NCI-H2196 (cell line): ENCODE results near the gene RXRA.

Experiments used
- DNase-seq: peaks from one replicate; lab custom pipeline; 2025; ENCODE audit not compliant: unreplicated experiment; lab: John Stamatoyannopoulos, UW

Gene RXRA

DNA sequence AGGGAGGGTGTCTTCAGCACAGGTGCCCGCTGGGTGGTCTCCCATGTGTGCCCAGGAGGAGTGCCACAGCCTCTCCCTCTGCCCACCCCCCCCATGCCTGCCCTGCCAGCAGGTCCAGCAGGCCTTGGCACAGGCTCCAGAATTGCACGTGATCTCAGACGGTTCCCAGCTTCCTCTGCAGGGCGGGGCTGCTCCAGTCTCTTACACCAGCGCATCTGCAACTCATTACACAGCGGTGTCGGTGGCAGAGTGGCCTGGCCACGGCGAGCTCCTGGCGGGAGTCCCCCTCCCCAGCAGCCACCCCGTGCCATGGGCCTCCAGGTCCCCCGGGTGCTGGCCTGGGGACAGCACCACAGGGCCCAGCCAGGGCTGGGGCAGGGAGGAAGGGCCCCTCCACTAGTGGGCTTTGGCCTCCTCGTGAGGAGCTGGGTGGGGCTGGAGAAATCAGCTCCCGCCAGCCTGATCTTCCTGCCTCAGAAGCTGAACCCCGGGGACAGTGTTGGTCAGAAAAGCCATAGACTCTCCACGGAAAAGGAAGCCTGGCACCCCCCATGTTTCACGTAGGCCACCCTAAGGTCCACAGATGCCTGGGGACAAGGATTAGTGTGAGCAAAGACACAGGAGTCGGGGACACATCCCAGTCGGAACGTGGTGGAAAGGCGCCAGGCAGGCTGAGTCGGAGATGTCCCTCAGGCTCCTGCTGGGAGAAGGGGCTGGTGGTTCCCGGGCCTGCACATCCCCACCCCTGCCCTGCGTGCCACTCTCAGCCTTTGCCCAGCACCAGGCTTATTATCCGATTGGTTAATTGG, 40.2 kb downstream of the RXRA start:
- DNase-seq = peak; percentile 87

DNA sequence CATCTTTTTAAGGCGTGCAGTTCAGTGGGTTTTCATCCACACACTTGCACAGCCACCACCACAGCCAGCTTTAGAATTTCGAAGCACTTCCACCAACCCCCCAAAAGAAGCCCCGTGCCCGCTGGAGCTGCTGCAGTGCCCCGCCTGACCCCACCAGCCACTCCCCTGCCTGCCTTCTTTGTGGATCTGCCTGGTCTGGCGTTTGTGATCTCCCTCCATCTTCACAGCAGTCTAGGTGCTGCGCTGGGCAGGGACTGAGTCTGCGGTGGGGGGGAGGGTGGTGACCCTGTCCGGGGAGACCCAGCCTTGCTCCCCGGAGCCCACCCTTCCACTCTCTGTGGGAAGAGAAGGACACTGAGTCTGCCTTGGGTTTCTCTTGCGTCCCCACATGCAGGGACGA, 40.8 kb downstream of the RXRA start:
- no peak for DNase-seq

DNA sequence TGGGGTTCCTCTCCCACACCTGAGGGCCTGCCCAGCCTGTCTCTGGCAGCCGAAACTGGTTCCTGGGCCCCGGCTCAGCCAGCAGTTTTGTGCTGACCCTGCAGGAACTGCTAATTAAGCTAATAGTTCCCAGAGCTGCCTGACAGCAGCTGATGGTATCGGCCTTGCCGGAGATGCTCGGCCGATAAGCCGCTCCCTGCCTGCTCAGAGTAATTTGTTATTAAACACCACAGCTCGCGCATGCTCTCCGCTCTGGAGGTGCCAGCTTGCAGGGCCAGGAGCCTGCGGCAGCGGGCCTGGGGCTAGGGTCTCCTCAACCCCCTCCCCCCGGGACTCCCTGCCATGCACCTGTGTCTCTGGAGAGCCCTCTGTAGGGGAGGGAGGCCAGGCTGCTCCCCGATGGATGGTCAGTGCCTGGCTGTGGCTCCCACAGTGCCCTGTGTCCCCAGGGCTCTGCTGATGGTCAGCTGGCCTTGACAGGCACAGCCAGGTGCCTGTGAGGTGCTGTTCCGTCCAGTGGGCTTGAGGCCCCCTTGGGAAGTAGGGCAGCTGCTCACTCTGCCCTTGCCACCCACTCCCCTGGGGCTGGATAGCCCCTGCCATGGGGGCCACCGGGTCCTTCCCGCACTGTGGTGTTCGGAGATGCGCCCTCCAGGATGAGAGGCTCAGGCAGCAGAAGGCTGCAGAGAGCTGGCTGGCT, 41.7 kb downstream of the RXRA start:
- DNase-seq = no peak

DNA sequence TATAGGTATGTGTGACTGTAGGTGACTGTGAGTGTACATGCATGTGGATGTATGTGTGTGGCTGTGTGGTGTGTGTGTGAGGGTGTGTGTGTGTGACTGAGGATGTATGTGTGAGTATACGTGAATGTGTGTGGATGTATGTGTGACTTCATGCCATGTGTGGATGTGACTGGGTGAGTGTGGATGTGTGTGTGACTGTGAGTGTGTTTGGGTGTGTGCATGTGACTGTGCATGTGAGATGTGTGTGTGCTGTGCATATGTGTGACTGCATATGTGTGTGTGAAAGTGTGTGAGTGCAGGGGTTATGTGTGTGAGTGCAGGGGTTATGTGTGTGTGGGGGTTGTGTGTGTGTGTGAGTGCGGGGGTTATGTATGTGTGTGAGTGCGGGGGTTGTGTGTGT, 42.3 kb downstream of the RXRA start:
- no peak for DNase-seq

DNA sequence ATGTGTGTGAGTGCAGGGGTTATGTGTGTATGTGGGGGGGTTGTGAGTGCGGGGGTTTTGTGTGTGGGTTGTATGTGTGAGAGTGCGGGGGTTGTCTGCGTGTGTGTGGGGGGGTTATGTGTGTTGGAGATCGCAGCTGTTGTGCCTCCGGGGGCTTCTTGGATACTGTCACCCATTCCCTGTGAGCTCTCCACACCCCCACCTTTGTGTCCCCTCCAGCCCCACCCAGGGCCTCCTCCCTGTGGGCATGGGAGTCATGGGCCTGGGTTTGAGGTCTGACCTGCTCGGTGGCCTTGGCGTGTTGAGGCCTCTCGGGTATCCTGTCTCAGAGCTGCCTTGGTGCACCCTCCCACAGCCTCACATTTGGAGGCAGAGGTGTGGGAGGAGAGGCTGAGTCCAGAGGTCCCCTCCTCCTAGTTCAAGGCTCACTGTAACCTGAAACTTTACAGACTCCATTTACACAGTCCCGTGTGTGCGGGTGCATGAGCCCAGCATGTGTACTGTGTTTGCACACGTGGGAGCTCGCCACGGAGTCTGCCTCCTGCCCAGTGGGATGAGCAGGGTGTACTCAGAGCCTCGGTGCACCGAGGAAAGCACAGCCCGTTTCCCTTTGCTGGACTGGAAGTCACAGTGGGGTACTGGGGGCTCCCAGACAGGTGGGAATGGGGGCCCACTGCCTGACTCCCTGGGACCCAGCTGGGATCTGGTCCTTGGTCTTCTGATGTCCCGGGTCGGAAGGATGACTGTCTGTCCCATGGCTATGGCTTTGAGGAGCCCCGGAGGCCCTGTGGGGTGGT, 43.4 kb downstream of the RXRA start:
- no peak for DNase-seq

DNA sequence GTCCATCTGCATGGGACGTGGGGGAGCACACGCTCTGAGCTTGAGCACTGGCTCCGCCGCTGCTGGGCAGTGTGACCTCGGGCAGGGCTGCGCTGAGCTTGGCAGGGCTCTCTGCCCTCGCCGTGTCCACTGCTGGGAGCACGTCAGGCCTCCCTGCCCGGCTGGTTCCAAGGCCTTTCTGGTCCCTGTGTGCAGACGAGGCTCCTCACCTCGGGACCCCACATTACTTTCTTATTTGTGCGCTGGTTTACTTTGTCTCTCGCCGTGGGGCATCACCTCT, 43.9 kb downstream of the RXRA start:
- DNase-seq = no peak

DNA sequence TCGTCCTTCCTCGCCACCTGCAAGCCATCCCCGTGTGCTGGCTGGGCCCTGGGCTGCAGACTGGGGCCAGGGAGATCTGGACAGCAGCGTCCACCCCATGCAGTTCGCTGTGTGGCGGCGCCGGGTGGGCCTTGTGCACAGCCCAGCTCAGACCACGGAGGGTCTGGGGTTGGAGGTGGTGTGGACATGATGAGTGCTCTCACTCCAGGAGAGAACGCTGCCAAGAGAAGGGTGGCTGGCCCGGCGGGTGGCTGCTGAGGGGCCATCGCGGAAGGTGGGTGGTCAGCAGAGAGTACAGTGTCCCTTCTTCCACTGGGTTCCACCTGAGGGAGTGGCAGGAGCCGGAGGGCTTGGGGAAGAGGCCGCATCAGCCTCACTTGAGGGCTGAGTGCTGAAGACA, 44.4 kb downstream of the RXRA start:
- no peak for DNase-seq

DNA sequence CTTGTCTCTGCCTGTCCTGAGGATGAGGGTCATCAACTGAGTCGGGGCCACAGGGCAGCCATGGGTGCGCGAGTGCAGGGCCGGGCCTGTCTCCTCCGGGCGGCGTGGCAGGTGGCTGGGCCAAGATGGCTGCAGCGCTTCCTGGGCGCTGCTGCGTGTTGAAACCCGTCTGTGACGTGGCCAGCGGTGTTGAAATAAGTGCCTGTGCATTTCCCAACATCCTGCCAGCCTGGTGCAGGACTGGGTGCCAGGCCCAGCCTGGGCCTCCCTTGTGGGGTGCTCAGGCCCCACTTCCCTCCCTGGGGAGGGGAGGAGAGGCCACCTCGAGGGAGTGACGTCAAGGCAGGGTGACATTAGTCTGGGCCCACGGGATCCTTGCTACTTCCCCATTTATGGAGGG, 45.5 kb downstream of the RXRA start:
- DNase-seq = no peak

DNA sequence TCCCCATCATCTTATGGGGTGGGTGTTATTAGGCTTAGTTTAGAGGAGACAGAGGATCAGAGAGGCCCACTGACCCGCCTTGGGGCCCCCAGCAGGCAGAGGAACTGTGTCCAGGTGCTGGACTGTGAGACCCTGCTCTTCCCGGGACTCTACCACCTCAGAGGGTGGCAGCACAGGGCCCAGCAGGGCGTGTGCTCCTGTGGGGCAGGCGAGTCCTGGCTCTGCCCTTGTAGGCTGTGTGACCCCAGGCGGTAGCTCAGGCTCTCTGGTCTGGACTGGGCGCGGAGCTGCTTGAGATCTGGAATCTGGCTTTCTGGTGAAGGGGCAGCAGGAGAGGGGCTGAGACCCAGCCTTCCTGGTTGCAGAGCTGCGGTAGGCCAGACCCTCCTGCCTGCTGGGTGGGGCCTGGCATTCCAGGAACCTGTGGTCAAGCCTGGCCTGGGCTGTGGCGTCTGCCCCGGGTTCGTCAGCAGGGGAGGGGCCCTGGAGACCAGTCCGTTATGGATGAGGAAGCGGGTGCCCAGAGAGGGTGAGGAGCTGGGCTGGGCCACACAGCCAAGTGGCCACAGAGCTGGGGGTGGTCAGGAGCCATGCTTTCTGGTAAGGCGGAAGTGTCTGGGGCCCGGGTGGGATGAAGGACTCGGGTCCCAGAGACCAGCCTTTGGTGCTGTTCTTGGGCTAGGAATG, 46.5 kb downstream of the RXRA start:
- DNase-seq = no peak

DNA sequence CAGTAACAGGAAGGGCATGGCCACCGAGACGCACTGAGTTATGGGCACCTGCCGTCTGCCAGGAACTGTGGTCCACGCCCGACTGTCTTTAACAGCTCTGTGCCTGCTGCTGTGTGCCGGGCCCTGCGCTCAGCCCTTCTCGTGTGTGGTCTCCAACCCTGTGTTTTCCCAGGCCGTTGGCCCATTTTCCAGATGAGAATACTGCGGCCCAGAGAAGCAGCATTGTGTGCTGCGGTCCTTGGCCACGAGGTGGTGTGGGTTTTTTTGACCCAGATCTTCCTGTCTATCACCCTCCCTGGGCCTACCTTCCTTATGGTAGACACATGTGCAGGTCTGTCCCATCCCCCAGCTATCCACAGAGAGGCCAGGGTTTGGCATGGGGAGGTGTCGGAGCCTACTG, 47.0 kb downstream of the RXRA start:
- no peak for DNase-seq

DNA sequence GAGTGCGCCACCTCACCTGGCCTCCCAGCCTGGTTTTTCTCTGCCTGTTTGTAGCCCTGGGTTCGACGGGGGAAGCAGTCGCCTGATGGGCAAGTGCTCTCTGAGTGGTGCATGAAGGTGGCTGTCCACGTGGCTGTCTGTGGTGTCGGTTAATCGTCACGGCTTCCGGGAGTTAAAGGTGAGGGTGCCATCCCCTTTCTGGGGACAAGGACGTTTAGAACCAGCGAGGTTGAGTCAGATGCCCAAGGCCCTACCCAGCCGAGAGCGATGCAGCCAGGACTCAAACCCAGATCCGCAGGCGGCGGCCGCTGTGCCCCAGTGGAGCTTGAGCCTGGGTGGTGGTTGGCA, 47.7 kb downstream of the RXRA start:
- DNase-seq = no peak

DNA sequence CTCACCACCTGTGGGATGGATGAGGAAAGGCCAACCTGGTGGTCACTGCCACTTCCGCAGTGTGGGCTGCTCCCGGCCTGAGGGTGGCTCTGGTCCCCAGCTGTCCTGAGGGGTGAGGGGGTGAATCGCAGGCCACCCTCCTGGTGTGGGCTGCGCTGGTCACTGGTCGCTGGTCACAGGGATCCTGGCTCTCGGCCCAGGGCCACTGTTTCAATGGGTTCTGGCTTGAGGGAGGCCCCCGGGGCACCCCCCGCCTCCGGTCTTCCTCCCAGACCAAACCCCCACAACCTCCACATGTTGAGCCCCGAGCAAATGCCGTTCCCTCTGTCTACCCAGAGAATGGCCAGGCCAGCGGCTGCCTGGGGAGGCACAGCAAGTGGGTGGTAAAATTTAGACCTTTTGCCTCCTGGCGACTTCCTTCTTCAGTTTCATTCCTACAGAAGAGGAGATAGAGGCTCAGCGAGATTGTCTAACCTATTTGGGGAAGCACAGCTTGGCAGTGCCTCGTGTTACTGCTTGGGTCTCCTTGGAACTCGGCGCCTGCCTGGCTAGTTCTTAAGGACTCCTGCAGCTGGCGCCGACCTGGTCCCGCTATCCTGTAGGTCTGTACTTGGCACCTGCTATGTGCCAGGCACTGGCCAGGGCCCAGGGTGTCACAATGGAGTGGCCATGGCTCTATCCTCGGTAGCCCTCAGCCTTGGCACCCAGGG, 48.2 kb downstream of the RXRA start:
- DNase-seq = no peak

DNA sequence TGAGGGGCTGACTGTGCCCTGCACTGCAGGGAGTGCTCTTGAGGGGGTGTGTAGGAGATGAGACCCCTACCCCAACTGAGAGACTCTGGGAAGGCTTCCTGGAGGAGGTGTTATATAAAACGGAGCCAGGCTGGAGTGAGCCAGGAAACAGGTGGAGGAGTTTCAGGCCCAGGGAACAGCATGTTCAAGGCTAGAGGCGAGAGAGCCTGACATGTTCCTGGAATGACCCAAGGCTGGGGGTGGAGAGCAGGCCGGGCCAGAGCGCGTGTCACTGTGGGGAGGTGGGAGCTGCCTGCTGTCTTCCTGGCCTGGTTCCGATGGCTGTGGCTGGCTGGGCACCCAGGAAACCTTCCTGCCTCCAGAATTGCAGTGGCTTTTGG, 48.7 kb downstream of the RXRA start:
- DNase-seq = no peak

DNA sequence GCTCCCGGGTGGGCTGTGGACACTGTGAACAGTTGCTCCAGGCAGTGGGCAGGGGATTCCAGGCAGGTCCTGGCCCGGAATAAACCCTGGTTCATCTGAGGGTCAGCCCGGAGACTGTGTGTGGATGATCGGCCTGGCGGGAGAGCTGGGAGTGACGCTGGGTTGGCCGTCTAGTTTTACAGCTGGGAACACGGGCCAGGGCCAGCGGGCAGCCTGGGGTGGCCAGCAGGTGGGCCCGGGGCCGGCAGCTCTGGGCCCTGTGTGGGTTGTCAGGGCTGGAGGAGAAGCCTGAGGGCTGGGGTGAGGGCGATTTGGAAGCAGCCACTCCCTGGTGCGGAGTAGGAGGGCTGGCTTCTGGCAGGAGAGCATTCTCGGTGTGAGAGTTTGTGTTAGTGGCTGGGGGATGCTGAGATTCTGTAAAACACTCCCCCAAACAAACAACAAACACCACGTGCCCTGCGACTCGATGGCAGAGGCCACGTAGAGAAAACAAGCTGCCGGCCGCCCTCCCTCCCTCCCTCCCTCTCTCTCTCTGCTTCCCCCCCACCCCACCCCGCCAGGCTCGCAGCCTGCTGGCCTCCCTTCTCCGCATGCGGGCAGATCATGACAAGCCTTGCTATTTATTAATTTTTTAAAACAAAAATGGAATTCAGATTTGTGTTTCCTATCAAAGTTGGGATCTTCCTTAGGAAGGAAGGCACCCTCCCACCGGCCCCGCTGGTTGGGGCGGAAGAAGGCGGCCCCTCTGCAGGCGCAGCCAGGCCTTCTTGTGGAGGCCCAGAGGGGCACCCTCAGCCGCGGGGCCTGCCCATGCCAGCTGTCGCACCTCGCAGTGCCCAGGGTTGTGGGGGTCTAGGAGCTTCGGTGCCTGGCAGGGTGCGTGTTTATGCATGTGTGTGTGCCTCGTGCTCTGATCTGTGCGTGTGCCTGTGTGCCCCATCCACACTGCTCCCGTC, 49.5 kb downstream of the RXRA start:
- DNase-seq = no peak

DNA sequence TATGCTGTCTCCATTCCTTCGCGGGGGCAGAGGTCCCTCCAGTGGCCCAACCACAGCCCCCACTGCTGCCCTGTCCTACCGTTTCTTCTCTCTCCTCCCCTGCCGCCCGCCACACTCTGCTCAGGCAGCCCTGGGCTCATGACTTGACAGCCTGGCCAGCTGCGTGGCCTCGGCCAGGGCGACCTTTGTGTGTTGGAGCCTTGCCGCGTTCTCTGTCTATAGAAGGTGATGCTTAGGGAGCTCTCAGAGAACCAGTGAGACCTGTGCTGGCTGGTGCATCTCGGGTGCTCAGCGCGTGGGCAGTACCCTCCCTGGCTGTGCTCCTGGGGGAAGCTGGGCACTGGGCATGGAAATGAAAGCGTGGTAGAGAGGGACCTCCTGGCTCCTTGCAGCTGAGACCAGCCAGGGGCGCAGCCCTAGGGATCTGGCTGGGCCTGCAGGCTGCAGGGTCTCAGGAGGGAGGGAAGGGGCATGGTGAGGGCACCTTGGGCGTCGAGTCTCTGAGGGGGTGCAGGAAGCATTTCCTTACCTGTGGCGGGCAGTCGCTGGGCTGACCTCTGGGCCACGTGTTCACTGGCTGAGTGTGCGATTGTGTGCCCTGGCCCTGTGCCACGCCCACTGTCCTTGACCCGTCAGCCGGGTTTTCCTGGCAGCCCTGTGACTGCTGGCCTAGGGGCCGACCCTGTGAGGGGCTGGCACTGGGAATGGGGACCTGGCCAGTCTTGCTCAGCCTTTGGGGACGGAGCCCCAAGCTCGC, 50.3 kb downstream of the RXRA start:
- DNase-seq = no peak

DNA sequence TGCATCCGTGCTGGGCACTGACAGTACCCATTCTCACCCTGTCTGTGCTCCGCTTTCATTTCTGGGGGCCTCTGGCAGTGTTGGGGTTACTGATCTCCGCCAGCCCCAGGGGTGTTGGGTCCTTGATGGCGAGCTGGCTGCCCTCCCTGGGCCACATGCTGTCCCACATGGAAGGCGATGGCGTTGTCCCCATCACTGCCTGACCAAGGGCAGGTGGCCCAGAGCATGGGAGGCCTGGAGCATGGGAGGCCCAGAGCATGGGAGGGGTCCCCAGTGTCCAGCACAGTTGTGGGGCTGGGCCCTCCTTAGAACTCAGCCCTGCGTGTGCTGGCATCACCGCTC, 50.9 kb downstream of the RXRA start:
- DNase-seq = no peak

DNA sequence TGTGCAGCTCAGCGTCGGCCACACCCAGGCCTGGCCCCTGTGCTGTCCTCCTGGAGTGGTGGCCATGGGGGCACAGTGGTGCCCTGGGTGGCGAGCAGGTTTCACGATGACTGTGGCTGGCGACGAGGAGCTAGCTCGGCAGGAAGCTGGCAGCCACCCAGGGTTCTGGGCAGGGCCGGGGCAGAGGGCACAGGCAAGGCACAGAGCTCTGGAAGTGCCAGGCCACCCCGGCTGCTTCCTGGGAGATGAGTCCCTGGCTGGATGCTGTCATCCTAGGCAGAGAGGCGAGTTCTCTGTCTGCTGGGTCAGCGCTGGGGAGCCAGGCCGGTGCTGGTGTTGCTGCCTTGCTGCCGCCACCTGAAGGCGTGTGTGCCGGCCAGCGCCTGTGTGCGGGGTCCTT, 51.7 kb downstream of the RXRA start:
- DNase-seq = peak; percentile 57

DNA sequence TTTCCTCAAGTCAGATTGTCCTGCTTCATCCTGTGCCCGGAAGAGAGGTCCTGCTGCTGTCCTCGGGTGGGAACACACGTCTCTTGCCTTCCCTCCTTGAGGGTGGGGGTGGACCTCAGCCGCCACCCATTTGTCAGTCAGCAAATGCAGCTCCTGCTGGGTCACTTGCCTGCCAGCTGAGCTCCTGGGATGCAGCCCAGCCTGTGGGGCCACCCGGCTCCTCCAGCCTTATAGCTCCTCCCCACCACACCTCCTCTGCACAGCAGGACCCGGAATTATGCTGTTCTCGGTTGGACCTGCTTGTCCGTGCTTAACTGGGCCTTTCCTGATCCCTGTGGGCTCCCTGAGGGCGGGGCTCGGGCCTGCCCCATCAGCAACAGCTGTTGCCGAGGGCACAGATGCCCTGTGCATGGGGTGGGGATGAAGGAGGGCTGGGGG, 52.7 kb downstream of the RXRA start:
- no peak for DNase-seq

DNA sequence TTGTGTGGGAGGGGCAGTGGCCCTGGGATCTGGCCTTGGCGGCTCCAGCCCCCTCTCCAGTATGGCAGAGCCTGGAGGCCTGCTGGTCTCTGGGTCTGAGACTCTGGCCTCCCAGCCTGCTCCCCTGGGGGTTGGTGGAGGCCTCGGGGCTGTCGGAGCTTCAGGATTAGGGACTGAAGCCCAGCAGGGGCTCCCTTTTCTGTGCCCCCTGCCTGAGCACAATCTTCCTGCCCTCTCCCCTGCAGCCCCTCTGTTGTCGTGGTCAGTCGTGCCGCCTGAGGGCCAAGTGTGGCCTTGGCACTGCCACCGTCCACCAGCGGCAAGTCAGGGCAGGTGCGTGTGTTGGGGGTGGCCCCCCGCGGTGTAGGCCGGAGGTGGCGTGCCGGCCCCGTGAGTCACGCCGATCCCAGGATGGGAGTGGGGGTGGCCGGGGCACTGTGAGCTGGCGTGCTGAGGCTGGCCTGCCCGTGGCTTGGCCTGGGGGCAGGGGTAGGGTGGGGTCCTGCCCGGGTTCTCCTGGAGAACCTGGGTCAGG, 53.6 kb downstream of the RXRA start:
- no peak for DNase-seq
